Measurements from ENCODE around the gene SUGP1. TPM values are rescaled to one million over a fixed set of nuclear protein-coding genes. Genes with fewer than 3 reads are reported as not detected.
A peak's percentile ranks its signal among the peaks of the same experiment; 100 is the strongest.

The SUGP1 gene
- total and polyA plus RNA-seq, 3 donors from 2014 or later: 87.4 to 98.8 (median 89.8) TPM

- TF ChIP-seq CTCF (IDR thresholded peaks at IDR 0.05) (no peak), POLR2A (IDR thresholded peaks at IDR 0.05) (no peak)
- no peak overlapping the region for H3K27ac ChIP-seq
- H3K4me3 ChIP-seq: no peak overlapping the region
- intact Hi-C loops (cut with DNase I; ENCODE audit: low total_unique reads): no loop called here
- 88 to 96% methylated on average over 3 to 4 of the region's 4 CpGs for WGBS, 2 donors
- H3K9me3 ChIP-seq: no peaks in the 10 kb centered on the region
- H3K27me3 ChIP-seq: no peaks in the 10 kb centered on the region
- DNase-seq: no peak
- H3K4me1 ChIP-seq: peaks cover 10% of the 10 kb centered on the region
- no peaks in the 10 kb centered on the region for H3K36me3 ChIP-seq (ENCODE audit: low read depth, missing control alignments)
Observed at GRCh38 chr19:19362075-19362474, 41.8 kb upstream of the SUGP1 start.

GRCh38 chr19:19361075-19361594 lies 40.8 kb upstream of the SUGP1 start:
- 25 to 28% methylated on average over 14 of the region's 14 CpGs for WGBS, 2 donors
- no peak overlapping the region for H3K27ac ChIP-seq
- no peaks in the 10 kb centered on the region for H3K27me3 ChIP-seq
- H3K4me3 ChIP-seq: no peak overlapping the region
- H3K4me1 ChIP-seq: peaks cover 7% of the 10 kb centered on the region
- intact Hi-C loops (cut with DNase I; ENCODE audit: low total_unique reads): no loop called here
- DNase-seq: peak; percentile 87
- TF ChIP-seq CTCF (IDR thresholded peaks at IDR 0.05) (peak; percentile 73 to 87 (median 83)), POLR2A (IDR thresholded peaks at IDR 0.05) (no peak)
- no peaks in the 10 kb centered on the region for H3K36me3 ChIP-seq (ENCODE audit: low read depth, missing control alignments)
- no peaks in the 10 kb centered on the region for H3K9me3 ChIP-seq

- no peak overlapping the region for H3K4me3 ChIP-seq
- no peaks in the 10 kb centered on the region for H3K27me3 ChIP-seq
- no peaks in the 10 kb centered on the region for H3K36me3 ChIP-seq (ENCODE audit: low read depth, missing control alignments)
- H3K9me3 ChIP-seq: no peaks in the 10 kb centered on the region
- no peak for DNase-seq
- WGBS, 2 donors: 88 to 93% methylated on average over 9 to 13 of the region's 13 CpGs
- TF ChIP-seq CTCF (IDR thresholded peaks at IDR 0.05) (no peak), POLR2A (IDR thresholded peaks at IDR 0.05) (no peak)
- no peak overlapping the region for H3K27ac ChIP-seq
- H3K4me1 ChIP-seq: peaks cover 7% of the 10 kb centered on the region
- intact Hi-C loops (cut with DNase I; ENCODE audit: low total_unique reads): no loop called here
Observed at GRCh38 chr19:19356901-19357566, 36.7 kb upstream of the SUGP1 start.

- Histone ChIP-seq H3K4me3 (no peak overlapping the region), H3K36me3 (ENCODE audit: low read depth, missing control alignments) (no peaks in the 10 kb centered on the region), H3K27me3 (no peaks in the 10 kb centered on the region), H3K9me3 (no peaks in the 10 kb centered on the region), H3K27ac (no peak overlapping the region), H3K4me1 (peaks cover 7% of the 10 kb centered on the region)
- no peak for DNase-seq
- 89 to 96% methylated on average over 9 to 11 of the region's 11 CpGs for WGBS, 2 donors
- TF ChIP-seq POLR2A (IDR thresholded peaks at IDR 0.05) (no peak), CTCF (IDR thresholded peaks at IDR 0.05) (no peak)
- intact Hi-C loops (cut with DNase I; ENCODE audit: low total_unique reads): no loop called here
Observed at GRCh38 chr19:19356500-19356899, 36.2 kb upstream of the SUGP1 start.

All from testis (tissue), 3 donors.